Measurements from ENCODE around the gene ATP6AP1. TPM values are rescaled to one million over a fixed set of nuclear protein-coding genes. Genes with fewer than 3 reads are reported as not detected.

ATP6AP1 gene
- total RNA-seq, 3 donors from 2014 or later (not counting 1 experiment from before 2014, with no cell fraction given) = 62.4 to 71.7 (median 65.9) TPM

- ATAC-seq = no peak
- no peaks in the 10 kb centered on the region for H3K9me3 ChIP-seq (ENCODE audit: control insufficient read depth, insufficient read depth, low read length)
- peaks cover 21% of the 10 kb centered on the region for H3K4me1 ChIP-seq (ENCODE audit: control insufficient read depth, insufficient read depth, low read length)
- no peaks in the 10 kb centered on the region for H3K9me3 Mint-ChIP-seq
- H3K27ac ChIP-seq (ENCODE audit: low read length) = no peak overlapping the region
- H3K27me3 ChIP-seq (ENCODE audit: control insufficient read depth, insufficient read depth, low read length) = no peaks in the 10 kb centered on the region
- DNase-seq = no peak
- H3K4me3 Mint-ChIP-seq = peak overlapping the region; percentile 52
- no peak overlapping the region for H3K27ac Mint-ChIP-seq
- H3K36me3 Mint-ChIP-seq = no peaks in the 10 kb centered on the region
- intact Hi-C loops (cut with micrococcal nuclease) = no loop called here
- H3K4me3 ChIP-seq (ENCODE audit: low read length) = no peak overlapping the region
- peaks cover 6 to 18% of the 10 kb centered on the region in 2 donors for H3K4me1 Mint-ChIP-seq
- H3K36me3 ChIP-seq (ENCODE audit: control insufficient read depth, insufficient read depth, low read length) = no peaks in the 10 kb centered on the region
- 91% methylated on average over 26 of the region's 26 CpGs for WGBS (ENCODE audit: insufficient coverage)
- TF ChIP-seq, protein P1, sequence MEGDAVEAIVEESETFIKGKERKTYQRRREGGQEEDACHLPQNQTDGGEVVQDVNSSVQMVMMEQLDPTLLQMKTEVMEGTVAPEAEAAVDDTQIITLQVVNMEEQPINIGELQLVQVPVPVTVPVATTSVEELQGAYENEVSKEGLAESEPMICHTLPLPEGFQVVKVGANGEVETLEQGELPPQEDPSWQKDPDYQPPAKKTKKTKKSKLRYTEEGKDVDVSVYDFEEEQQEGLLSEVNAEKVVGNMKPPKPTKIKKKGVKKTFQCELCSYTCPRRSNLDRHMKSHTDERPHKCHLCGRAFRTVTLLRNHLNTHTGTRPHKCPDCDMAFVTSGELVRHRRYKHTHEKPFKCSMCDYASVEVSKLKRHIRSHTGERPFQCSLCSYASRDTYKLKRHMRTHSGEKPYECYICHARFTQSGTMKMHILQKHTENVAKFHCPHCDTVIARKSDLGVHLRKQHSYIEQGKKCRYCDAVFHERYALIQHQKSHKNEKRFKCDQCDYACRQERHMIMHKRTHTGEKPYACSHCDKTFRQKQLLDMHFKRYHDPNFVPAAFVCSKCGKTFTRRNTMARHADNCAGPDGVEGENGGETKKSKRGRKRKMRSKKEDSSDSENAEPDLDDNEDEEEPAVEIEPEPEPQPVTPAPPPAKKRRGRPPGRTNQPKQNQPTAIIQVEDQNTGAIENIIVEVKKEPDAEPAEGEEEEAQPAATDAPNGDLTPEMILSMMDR (IDR thresholded peaks at IDR 0.05) = no peak
- H3K27me3 Mint-ChIP-seq (ENCODE audit: low read depth in 2 of 2) = no peaks in the 10 kb centered on the region
These were observed 31.8 kb downstream of the ATP6AP1 start for GRCh38 chrX:154460326-154460725.

DNA sequence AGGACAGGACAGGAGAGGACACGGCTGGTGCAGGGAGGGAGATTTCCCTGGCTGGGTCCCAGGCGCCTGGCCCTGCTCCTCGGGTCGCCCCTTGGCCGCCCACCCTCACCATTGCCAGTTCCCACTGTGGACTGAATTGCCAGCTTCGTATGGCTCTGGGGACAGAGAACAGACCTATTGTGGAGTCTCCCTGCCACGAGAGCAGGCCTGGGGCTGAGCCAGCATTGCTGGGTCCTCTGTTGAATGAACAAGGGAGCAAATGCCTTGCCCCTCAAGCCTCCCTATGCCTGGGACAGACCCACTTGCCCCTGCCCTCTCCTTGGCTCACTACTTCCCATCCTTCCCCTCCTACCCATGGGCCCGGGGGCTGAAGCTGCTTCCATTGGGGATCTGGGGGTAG is 33.9 kb downstream of the ATP6AP1 start:
- no peaks in the 10 kb centered on the region for H3K9me3 Mint-ChIP-seq
- Histone ChIP-seq H3K36me3 (ENCODE audit: control insufficient read depth, insufficient read depth, low read length) (peaks cover 7% of the 10 kb centered on the region), H3K27me3 (ENCODE audit: control insufficient read depth, insufficient read depth, low read length) (no peaks in the 10 kb centered on the region), H3K4me1 (ENCODE audit: control insufficient read depth, insufficient read depth, low read length) (peaks cover 16% of the 10 kb centered on the region), H3K27ac (ENCODE audit: low read length) (no peak overlapping the region), H3K4me3 (ENCODE audit: low read length) (no peak overlapping the region), H3K9me3 (ENCODE audit: control insufficient read depth, insufficient read depth, low read length) (no peaks in the 10 kb centered on the region)
- ATAC-seq (no peak), DNase-seq (no peak)
- peaks cover 2 to 14% of the 10 kb centered on the region in 2 donors for H3K4me1 Mint-ChIP-seq
- no peak overlapping the region for H3K4me3 Mint-ChIP-seq
- H3K27ac Mint-ChIP-seq = no peak overlapping the region
- TF ChIP-seq, protein P1 (IDR thresholded peaks at IDR 0.05) = no peak
- H3K27me3 Mint-ChIP-seq (ENCODE audit: low read depth in 2 of 2) = no peaks in the 10 kb centered on the region
- intact Hi-C loops (cut with micrococcal nuclease) = no loop called here
- 92% methylated on average over 7 of the region's 8 CpGs for WGBS (ENCODE audit: insufficient coverage)
- H3K36me3 Mint-ChIP-seq = no peaks in the 10 kb centered on the region

GRCh38 chrX:154463611-154464220 is 35.2 kb downstream of the ATP6AP1 start:
- WGBS (ENCODE audit: insufficient coverage) = 94% methylated on average over 35 of the region's 36 CpGs
- Histone ChIP-seq H3K27ac (ENCODE audit: low read length) (no peak overlapping the region), H3K4me3 (ENCODE audit: low read length) (no peak overlapping the region), H3K9me3 (ENCODE audit: control insufficient read depth, insufficient read depth, low read length) (no peaks in the 10 kb centered on the region), H3K27me3 (ENCODE audit: control insufficient read depth, insufficient read depth, low read length) (no peaks in the 10 kb centered on the region), H3K4me1 (ENCODE audit: control insufficient read depth, insufficient read depth, low read length) (peaks cover 12% of the 10 kb centered on the region), H3K36me3 (ENCODE audit: control insufficient read depth, insufficient read depth, low read length) (peaks cover 9% of the 10 kb centered on the region)
- peaks cover 0 to 11% of the 10 kb centered on the region in 2 donors for H3K4me1 Mint-ChIP-seq
- no peaks in the 10 kb centered on the region for H3K36me3 Mint-ChIP-seq
- TF ChIP-seq, protein P1 (IDR thresholded peaks at IDR 0.05) = no peak
- H3K9me3 Mint-ChIP-seq = no peaks in the 10 kb centered on the region
- no peak overlapping the region for H3K27ac Mint-ChIP-seq
- DNase-seq (no peak), ATAC-seq (no peak)
- no peaks in the 10 kb centered on the region for H3K27me3 Mint-ChIP-seq (ENCODE audit: low read depth in 2 of 2)
- no peak overlapping the region for H3K4me3 Mint-ChIP-seq
- intact Hi-C loops (cut with micrococcal nuclease) = no loop called here
